Measurements from ENCODE around the gene LAMB3.
"Not testable (repeated sequence)": the region's sequence is repeated elsewhere in the genome, so short reads cannot be mapped to it uniquely, and the experiment has no call there.

The LAMB3 gene

DNA sequence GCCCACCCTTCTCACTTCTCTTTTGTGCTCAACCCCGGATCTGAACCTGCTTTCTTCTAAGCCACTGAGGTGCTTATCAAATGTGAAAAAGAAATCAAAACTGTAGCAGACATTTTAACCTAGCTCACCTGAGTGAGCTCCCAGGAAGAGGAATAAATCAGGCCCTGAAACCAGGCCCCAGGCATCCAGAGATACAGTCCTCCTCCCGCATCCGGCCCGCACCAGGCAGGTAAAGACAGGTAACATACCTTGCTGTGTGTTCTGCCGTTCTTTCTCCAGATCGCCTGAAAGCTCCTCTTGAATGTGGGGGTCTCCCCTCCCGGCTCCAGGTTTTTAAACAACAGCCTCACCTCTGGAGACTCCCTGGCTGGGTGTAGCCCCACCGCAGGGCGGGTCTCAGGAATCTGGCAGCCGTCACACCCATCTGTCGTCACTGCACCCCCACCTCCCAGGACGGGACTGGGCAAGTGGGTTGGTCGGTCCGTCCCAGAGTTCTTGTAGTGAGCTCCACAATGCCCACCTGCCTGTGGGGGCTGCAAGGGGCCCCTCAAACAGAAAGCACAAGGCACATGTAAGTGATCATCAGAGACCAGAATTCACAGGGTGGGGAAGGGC, at the start of gene LAMB3:
TSS of gene LAMB3 (minus strand) at position 305 of the 615 bp plus-strand sequence. CDS start 1,481 bp downstream, outside the sequence.
- no peak for DNase-seq (ENCODE audit: low spot score)

DNA sequence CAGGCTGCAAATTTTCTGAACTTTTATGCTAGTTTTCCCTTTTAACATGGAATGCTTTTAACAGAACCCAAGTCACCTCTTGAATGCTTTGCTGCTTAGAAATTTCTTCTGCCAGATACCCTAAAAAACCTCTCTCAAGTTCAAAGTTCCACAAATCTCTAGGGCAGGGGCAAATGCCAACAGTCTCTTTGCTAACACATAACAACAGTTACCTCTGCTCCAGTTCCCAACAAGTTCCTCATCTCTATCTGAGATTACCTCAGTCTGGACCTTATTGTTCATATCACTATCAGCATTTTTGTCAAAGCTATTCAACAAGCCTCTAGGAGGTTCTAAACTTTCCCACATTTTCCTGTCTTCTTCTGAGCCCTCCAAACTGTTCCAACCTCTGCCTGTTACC, 48.5 kb upstream of the LAMB3 start:
- DNase-seq (ENCODE audit: low spot score), result not testable (repeated sequence)

DNA sequence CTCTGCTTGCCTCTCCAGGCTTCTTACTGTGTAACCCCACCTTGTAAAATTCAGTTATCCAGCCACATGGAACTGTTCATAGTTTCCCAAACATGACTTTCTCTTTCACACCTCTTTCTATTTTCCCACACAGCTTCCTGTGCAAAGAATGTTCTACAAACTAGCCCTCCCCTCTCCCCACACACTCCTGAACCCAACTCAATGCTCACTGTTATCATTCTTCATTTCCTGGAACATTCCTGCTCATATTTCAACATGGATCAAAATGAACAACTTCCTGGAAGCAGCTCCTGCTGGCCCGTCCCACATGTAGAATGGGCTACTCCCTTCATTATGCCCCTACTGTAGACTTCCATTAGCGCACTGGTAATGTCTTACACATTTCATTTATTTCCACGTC, 44.9 kb upstream of the LAMB3 start:
- DNase-seq (ENCODE audit: low spot score), result no peak

DNA sequence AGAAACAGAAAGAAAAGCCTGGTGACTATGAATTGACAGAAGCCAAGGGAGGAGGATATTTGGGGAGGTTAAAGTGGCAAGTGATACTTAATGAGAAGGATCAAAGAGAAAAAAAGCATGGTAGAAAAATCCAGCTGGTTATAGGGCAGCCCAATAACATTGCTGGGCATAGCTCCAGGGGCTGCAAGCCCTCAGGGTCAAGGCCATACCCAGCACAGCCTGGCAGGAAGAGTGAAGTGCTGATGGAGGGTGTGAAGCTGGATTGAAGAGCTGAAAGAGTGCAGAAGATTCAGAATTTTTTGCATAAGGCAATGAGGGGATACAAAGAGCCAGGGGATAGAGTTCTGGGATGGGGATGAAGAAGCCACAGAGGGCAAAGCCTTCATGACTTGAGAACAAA, 44.4 kb upstream of the LAMB3 start:
- DNase-seq (ENCODE audit: low spot score), result no peak

DNA sequence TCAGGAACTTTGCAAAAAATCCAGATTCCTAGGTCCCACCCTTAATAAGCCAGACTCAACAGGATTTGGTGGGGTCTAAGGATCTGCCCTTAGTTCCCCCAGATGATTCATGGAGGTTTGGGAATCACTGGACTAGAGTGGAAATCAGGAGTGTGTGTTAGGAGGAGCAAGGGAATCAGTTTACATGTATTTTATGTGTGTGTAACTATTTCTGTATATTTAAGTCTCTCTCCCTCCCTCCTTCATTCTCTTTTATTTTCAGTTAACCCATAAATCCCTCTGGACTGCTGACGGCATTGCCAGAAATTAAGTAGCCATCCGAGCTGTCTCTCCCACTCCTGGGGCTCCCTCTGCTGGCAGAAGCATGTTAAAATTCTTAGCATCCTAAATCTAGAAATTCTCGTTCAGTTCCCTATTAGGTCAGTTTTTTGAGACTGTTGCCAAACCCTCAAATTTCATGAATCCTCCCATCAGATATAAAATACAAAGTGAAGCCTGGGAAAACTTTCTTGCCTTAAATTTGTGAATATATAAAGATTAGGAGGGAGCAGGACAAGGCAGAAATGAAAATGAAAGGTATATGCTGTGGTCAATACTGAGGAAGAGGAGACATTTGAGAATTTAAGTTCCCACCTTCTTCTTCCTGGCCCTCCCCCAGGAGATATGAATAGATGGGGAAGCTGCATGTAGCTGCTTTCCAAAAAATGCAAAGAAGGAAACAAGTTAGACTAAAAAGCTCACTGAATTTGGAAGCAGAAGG, 40.7 kb upstream of the LAMB3 start:
- DNase-seq (ENCODE audit: low spot score), result peak; percentile 74

- DNase-seq (ENCODE audit: low spot score), result no peak
Observed at GRCh38 chr1:209692296-209692695, 40.1 kb upstream of the LAMB3 start.

DNA sequence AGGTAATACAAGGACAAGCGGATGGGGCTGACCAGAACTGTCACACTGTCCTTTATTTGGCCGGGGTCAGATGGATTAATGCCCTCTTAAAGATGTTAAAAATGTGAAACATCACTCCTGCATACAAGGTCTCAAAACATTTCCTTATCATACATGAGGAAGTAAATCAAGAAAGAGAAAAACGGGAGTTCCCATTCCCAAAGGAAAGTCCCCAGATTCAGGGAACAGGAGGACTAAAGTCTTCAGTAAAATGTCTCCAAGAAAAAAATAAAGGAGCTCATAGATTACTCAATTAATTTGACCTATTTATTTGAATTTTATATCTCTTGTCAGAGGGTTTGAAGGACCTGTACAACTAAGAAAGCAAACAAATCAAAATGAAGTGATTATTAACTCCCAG, 39.0 kb upstream of the LAMB3 start:
- no peak for DNase-seq (ENCODE audit: low spot score)

DNA sequence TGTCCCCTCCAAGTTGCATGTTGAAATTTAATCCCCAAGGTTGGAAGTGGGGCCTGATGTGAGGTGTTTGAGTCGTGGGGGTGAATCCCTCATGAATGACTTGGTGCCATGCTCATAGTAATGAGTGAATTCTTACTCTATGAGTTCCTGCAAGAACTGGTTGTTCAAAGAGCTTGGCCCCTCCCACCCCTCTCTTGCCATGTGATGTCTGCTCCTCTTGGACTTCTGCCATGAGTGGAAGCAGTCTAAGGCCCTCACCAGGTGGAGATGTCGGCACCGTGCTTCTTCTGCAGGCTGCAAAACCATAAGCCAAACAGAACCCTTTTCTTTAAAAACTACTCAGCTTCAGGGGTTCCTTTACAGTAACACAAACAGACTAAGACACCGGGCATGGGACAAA, 37.3 kb upstream of the LAMB3 start:
- DNase-seq (ENCODE audit: low spot score), result no peak

DNA sequence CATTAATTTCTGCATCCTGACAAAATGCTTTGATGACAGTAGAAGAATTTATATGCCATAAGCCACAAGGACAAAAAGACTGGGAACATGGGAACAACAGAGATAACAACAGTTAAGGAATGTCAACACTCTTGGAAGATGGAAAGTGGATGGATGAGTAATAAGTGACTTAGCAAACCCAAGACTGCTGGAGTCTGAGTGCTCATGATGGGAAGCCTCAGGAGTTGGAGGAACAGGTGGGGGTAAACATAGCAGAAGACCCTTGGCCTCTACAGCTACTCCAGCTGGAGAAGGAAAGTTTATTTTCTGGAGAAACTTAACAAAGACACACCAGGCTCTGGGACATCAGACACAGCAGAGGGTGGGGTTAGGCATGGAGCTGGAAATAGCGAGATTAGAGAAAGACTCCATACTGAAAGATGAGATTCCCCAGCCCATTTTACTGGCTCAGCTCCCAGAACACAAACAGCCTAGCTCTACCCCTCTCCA, 36.6 kb upstream of the LAMB3 start:
- DNase-seq (ENCODE audit: low spot score), result no peak

GRCh38 chr1:209686322-209686721, 34.1 kb upstream of the LAMB3 start:
- DNase-seq (ENCODE audit: low spot score), result no peak

- peak; percentile 32 for DNase-seq (ENCODE audit: low spot score)
Observed at GRCh38 chr1:209685821-209686220, 33.6 kb upstream of the LAMB3 start.

DNA sequence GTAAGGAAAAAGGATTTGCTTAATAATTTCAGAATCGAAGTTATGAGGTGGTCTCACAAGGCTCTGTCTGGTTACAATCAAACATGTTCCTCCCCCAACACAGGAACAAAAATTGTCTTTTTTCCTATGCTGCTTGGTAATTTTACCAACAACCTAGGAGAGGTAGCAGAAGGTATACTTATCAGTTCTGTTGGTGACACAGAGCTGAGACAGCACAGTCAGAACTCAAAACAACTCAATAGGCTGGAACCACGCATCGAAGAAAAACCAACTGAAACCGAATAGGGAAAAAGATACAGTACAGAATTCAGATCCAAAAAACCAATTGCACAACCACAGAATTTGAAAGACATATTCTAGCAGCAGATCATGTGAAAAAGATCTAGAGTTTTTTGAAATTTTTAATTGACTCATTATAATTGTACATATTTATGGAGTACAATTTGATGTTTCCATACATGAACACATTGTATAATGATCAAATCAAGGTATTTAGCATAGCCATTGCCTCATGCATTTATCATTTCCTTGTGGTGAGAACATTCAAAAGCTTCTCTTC, 26.8 kb upstream of the LAMB3 start:
- DNase-seq (ENCODE audit: low spot score), result no peak

DNA sequence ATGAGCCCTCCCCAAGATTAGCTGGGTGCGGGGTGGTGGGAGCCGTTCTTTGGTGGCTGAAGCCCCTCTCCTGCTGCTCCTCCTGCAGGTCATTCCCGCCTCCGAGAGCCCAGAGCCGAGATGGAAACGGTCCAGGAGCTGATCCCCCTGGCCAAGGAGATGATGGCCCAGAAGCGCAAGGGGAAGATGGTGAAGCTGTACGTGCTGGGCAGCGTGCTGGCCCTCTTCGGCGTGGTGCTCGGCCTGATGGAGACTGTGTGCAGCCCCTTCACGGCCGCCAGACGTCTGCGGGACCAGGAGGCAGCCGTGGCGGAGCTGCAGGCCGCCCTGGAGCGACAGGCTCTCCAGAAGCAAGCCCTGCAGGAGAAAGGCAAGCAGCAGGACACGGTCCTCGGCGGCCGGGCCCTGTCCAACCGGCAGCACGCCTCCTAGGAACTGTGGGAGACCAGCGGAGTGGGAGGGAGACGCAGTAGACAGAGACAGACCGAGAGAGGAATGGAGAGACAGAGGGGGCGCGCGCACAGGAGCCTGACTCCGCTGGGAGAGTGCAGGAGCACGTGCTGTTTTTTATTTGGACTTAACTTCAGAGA, 23.4 kb upstream of the LAMB3 start:
- no peak for DNase-seq (ENCODE audit: low spot score)

GRCh38 chr1:209674957-209675564, 22.8 kb upstream of the LAMB3 start, which contains the start of gene G0S2:
TSS of gene G0S2 (plus strand) at chr1:209675412. CDS start at chr1:209675685, 273 bp downstream.
- no peak for DNase-seq (ENCODE audit: low spot score)

- no peak for DNase-seq (ENCODE audit: low spot score)
Observed at GRCh38 chr1:209673631-209674417, 21.6 kb upstream of the LAMB3 start.

DNA sequence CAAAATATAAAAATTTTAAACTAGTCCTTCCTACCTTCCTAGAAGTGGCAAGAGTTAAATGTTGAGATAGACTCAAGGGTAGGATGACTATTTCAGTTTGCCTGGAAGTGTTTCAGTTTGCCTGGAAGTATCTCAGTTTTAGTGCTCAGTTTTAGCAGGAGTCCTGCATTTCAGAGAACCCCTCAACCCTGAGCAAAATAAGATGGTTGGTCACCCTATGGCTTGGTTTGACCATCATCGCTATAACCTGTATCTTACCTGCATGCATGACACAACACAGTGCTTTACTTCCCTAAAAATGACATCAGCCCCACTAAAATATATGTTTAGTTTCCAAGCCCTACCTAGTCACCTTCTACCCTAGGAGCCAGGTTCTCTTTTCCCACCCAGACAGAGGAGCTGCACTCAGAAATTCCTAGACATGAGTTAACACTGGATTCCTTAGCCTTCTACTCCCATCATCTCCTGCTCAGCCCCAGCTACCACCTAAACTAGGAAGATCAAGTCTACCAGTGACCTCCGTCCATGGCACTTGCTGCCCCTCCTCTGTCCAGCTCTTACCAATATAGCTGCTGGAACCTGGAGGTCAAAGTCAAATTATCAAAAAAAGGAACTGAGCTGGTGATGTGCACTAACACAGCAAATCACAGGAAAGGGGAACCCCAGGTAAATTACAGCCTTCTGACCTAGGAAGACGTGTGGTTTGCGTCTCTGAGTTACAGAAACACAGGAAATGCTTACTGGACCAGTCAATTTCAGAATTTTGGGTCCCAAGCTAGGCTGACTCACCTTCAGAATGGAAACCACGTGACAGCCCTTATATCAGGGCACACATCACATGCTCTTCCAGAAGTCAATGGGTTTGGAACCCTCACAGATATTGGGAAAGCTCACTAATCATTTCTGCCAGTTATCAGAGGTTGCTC, 20.7 kb upstream of the LAMB3 start:
- peak; percentile 47 for DNase-seq (ENCODE audit: low spot score)

DNA sequence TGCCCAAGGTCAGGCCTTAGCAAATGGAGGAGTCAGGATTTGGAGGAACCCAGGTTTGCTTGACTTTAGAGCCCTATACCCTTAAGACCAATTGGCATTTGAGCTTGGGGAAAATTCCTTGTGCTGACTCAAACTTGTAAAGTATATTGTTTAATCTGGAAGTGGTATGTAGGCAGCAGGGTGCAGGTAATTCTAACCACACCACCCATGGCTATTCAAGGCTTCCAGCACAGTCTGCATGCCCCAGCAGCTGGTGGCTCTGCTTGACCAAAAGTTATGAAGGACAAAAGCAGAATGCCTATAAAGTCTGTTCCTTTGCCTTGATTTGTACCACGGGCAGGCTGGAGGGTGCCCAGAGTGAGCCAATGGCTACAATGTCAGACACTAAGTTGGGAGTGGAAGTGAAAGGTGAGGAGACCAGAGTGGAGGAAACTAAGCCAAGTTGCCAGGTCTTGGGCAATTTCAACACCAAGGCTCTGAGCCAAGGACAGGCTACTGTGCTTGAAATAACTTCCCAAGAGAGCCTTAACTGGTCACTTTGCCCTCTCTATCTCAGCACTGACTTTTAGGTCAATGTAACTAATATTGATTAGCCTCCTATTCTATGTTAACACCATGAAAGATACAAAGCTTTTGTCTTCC, 18.3 kb upstream of the LAMB3 start:
- DNase-seq (ENCODE audit: low spot score), result no peak

GRCh38 chr1:209667708-209668107, 15.5 kb upstream of the LAMB3 start:
- no peak for DNase-seq (ENCODE audit: low spot score)

DNA sequence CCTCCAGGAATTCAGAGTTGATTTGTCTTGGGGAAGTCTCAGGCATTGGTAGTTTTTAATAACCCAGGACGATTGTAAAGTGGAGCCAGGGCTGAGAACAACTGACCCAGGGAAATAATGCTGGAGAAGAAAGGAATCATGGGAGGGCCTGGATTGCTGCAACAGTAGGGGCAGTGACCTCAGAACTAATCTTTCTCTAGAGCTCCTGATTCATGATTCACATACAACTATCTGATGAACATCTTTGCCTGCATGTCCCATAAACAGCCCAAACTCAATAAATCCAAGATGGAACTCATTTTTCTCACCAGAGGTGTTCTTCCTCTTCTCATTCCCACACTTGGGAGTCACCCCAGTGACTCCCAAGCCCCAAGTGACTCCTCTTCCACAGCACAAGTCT, 14.9 kb upstream of the LAMB3 start:
- DNase-seq (ENCODE audit: low spot score), result no peak

DNA sequence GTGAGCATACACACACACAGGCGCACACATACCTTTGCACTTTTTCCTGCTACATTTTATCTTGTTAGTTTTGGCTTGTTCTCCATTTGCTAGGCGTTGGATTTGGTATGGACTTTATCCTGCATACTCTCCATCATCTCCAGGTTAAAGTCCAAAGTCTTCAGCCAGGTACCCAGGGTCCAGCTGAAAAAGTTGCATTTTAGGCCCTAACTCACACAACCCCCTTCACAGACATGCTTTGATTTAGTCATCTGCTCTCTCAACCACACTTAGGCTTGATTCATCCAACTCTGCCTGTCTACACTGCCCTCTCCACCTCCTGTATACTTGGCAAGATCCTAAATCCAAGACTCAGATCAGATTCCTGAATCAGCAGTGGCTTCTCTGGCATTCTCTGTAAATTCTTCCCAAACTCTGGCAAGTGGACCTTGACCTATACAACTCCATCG, 10.7 kb upstream of the LAMB3 start:
- DNase-seq (ENCODE audit: low spot score), result no peak
